ENCODE results near the gene SNX9.

The SNX9 gene

DNA sequence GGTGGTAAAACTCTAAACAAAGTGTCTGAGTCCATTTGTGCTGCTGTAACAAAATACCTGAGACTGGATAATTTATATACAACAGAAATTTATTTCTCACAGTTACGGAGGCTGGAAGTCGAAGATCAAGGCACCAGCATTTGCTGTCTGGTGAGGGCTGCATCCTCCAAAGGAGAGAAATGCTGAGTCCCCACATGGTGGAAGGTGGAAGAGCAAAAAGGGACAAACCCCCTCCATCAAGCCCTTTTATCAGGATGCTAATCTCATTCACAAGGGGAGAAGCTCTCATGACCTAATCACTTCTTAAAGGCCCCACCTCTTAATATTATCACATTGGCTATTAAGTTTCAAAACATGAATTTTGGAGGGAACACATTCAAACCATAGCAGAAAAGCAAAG lies 102.7 kb downstream of the SNX9 start:
- H3K4me1 ChIP-seq (ENCODE audit: low read length), result peaks cover 13% of the 10 kb centered on the region
- no peaks in the 10 kb centered on the region for H3K9me3 ChIP-seq (ENCODE audit: insufficient read depth, low read length)
- H3K27me3 ChIP-seq (ENCODE audit: low read depth, low read length), result no peaks in the 10 kb centered on the region
- no peak for TF ChIP-seq EZH2phosphoT487 (IDR thresholded peaks at IDR 0.05; ENCODE audit: low read depth)
- TF ChIP-seq, protein P1, sequence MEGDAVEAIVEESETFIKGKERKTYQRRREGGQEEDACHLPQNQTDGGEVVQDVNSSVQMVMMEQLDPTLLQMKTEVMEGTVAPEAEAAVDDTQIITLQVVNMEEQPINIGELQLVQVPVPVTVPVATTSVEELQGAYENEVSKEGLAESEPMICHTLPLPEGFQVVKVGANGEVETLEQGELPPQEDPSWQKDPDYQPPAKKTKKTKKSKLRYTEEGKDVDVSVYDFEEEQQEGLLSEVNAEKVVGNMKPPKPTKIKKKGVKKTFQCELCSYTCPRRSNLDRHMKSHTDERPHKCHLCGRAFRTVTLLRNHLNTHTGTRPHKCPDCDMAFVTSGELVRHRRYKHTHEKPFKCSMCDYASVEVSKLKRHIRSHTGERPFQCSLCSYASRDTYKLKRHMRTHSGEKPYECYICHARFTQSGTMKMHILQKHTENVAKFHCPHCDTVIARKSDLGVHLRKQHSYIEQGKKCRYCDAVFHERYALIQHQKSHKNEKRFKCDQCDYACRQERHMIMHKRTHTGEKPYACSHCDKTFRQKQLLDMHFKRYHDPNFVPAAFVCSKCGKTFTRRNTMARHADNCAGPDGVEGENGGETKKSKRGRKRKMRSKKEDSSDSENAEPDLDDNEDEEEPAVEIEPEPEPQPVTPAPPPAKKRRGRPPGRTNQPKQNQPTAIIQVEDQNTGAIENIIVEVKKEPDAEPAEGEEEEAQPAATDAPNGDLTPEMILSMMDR (IDR thresholded peaks at IDR 0.05; ENCODE audit: low read depth, low read length), result no peak
- no peak overlapping the region for H3K9ac ChIP-seq (ENCODE audit: low read length)
- H3K4me2 ChIP-seq (ENCODE audit: low read length), result no peak overlapping the region
- H3K27ac ChIP-seq (ENCODE audit: low read length), result no peak overlapping the region
- H3K4me3 ChIP-seq (ENCODE audit: low read length), result no peak overlapping the region
- peaks cover 3% of the 10 kb centered on the region for H3K36me3 ChIP-seq (replicated peaks; ENCODE audit: low read depth, low read length)
- no peaks in the 10 kb centered on the region for H4K20me1 ChIP-seq (ENCODE audit: insufficient read depth, low read length)
- no peak overlapping the region for H2AFZ ChIP-seq (ENCODE audit: low read depth, low read length)
- H3K79me2 ChIP-seq (ENCODE audit: low read length), result no peaks in the 10 kb centered on the region

DNA sequence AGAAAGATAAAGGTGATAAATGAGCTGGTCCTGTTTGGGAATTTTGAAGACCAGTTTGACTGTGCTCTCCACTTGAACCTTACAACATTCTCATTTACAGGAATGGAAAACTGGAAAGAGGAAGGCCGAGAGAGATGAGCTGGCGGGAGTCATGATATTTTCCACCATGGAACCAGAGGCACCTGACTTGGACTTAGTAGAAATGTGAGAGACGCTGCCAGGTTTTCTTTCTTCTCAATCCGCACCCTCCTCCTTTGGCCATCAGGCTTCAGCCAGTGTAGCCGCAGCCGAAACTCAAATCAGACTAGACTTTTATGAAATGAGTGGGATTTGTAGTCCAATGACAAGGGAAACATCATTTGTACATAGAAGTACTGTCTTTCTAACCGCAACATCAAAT lies 104.0 kb downstream of the SNX9 start:
- Histone ChIP-seq H3K9me3 (ENCODE audit: insufficient read depth, low read length) (no peaks in the 10 kb centered on the region), H3K79me2 (ENCODE audit: low read length) (no peaks in the 10 kb centered on the region), H3K4me3 (ENCODE audit: low read length) (no peak overlapping the region), H3K27me3 (ENCODE audit: low read depth, low read length) (no peaks in the 10 kb centered on the region), H3K27ac (ENCODE audit: low read length) (no peak overlapping the region), H3K4me2 (ENCODE audit: low read length) (no peak overlapping the region), H3K9ac (ENCODE audit: low read length) (no peak overlapping the region), H2AFZ (ENCODE audit: low read depth, low read length) (no peak overlapping the region), H3K4me1 (ENCODE audit: low read length) (peaks cover 2% of the 10 kb centered on the region), H4K20me1 (ENCODE audit: insufficient read depth, low read length) (no peaks in the 10 kb centered on the region), H3K36me3 (replicated peaks; ENCODE audit: low read depth, low read length) (no peaks in the 10 kb centered on the region)
- no peak for TF ChIP-seq EZH2phosphoT487 (IDR thresholded peaks at IDR 0.05; ENCODE audit: low read depth)
- TF ChIP-seq, protein P1 (IDR thresholded peaks at IDR 0.05; ENCODE audit: low read depth, low read length), result no peak

DNA sequence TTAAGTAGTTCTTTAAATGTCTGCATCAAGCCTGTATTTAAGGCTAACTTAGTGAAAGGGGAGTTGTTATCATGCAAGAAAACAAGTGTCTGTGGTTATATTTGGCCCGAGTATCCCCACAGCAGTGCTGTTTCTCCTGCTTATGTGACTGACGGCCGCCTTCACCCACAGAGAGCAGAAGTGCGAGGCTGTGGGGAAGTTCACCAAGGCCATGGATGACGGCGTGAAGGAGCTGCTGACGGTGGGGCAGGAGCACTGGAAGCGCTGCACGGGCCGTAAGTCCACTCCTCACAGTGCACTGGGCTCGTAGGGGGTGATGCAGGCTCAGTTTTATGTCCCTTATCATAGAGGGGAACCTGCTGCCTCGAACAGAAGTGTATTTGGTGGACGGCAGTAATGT lies 105.4 kb downstream of the SNX9 start:
- Histone ChIP-seq H3K4me2 (ENCODE audit: low read length) (no peak overlapping the region), H4K20me1 (ENCODE audit: insufficient read depth, low read length) (no peaks in the 10 kb centered on the region), H3K79me2 (ENCODE audit: low read length) (no peaks in the 10 kb centered on the region), H3K9me3 (ENCODE audit: insufficient read depth, low read length) (no peaks in the 10 kb centered on the region), H2AFZ (ENCODE audit: low read depth, low read length) (no peak overlapping the region), H3K9ac (ENCODE audit: low read length) (no peak overlapping the region), H3K27ac (ENCODE audit: low read length) (no peak overlapping the region), H3K4me3 (ENCODE audit: low read length) (no peak overlapping the region), H3K36me3 (replicated peaks; ENCODE audit: low read depth, low read length) (no peaks in the 10 kb centered on the region), H3K27me3 (ENCODE audit: low read depth, low read length) (no peaks in the 10 kb centered on the region), H3K4me1 (ENCODE audit: low read length) (no peaks in the 10 kb centered on the region)
- TF ChIP-seq EZH2phosphoT487 (IDR thresholded peaks at IDR 0.05; ENCODE audit: low read depth), result no peak
- TF ChIP-seq, protein P1 (IDR thresholded peaks at IDR 0.05; ENCODE audit: low read depth, low read length), result no peak

DNA sequence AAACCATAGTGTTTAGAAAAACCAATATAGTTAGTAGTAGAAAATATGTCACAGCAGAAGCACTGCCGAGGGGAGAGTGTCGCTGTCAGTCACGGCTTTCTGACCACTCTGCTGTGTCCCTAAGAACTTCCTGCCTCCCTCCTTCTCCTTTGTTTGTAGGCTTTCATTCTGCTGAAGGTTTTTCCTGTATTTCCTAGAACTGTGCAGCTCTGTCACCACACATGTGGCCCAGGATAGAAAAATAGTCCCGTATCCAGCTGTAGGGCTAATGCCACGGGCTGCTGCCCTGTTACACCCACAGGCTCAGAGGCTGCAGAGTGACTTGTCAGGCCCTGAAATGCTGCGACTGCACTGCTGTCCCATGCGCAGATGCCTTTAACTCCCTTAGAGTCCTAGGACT lies 106.0 kb downstream of the SNX9 start:
- Histone ChIP-seq H3K9me3 (ENCODE audit: insufficient read depth, low read length) (no peaks in the 10 kb centered on the region), H2AFZ (ENCODE audit: low read depth, low read length) (no peak overlapping the region), H3K27me3 (ENCODE audit: low read depth, low read length) (no peaks in the 10 kb centered on the region), H4K20me1 (ENCODE audit: insufficient read depth, low read length) (no peaks in the 10 kb centered on the region), H3K9ac (ENCODE audit: low read length) (no peak overlapping the region), H3K4me3 (ENCODE audit: low read length) (no peak overlapping the region), H3K36me3 (replicated peaks; ENCODE audit: low read depth, low read length) (no peaks in the 10 kb centered on the region), H3K27ac (ENCODE audit: low read length) (no peak overlapping the region), H3K4me1 (ENCODE audit: low read length) (no peaks in the 10 kb centered on the region), H3K4me2 (ENCODE audit: low read length) (no peak overlapping the region), H3K79me2 (ENCODE audit: low read length) (no peaks in the 10 kb centered on the region)
- no peak for TF ChIP-seq EZH2phosphoT487 (IDR thresholded peaks at IDR 0.05; ENCODE audit: low read depth)
- TF ChIP-seq, protein P1 (IDR thresholded peaks at IDR 0.05; ENCODE audit: low read depth, low read length), result no peak

Data from OCI-LY3 (cell line).